GM23338 (cell line): ENCODE data around the gene USP20. TPM values are rescaled to one million over a fixed set of nuclear protein-coding genes. Genes with fewer than 3 reads are reported as not detected.
A peak's percentile ranks its signal among the peaks of the same experiment; 100 is the strongest.

Source experiments
- ATAC-seq: fragments of 200-7000 bp; cut with Tn5 transposase; 3 replicates; pipeline ENCODE4 v1.9.1; 2020
- DNase-seq: peaks from one replicate; pipeline ENCODE4 v3.0.0-alpha.2; 2015; ENCODE audit warnings: low spot score
- H2AFZ ChIP-seq: fragments of 200-600 bp; sonication (generic); 2 replicates; pipeline ENCODE4 v1.8.0; 2016; ENCODE audit warnings: antibody characterized with exemption, mild to moderate bottlenecking, moderate library complexity
- H3F3A ChIP-seq: fragments of 200-600 bp; sonication (generic); replicated peaks from 2 replicates; pipeline ENCODE4 v1.8.0; 2017; ENCODE audit warnings: antibody characterized with exemption, mixed run types, low read depth
- H3K27ac ChIP-seq: fragments of 200-600 bp; sonication (generic); 2 replicates; pipeline ENCODE4 v1.6.1; 2016; ENCODE audit warnings: low read depth
- H3K27me3 ChIP-seq: fragments of 200-600 bp; sonication (generic); 2 replicates; pipeline ENCODE4 v1.8.0; 2016; ENCODE audit warnings: mild to moderate bottlenecking, mixed run types, moderate library complexity; ENCODE audit not compliant: insufficient read depth
- H3K36me3 ChIP-seq: fragments of 200-600 bp; sonication (generic); 2 replicates; pipeline ENCODE4 v1.8.0; 2016; ENCODE audit warnings: mild to moderate bottlenecking; ENCODE audit not compliant: insufficient read depth
- H3K4me1 ChIP-seq: fragments of 200-600 bp; sonication (generic); 2 replicates; pipeline ENCODE4 v1.8.0; 2016; ENCODE audit warnings: mild to moderate bottlenecking, moderate library complexity; ENCODE audit not compliant: insufficient read depth
- H3K4me2 ChIP-seq: fragments of 200-600 bp; sonication (generic); 2 replicates; pipeline ENCODE4 v1.7.1; 2017; ENCODE audit warnings: mixed run types
- H3K4me3 ChIP-seq: fragments of 200-600 bp; sonication (generic); 2 replicates; pipeline ENCODE4 v1.6.1; 2016; ENCODE audit warnings: mixed run types
- H3K79me2 ChIP-seq: fragments of 200-600 bp; sonication (generic); replicated peaks from 2 replicates; pipeline ENCODE4 v1.8.0; 2017; ENCODE audit warnings: mild to moderate bottlenecking; ENCODE audit not compliant: insufficient read depth
- H3K9me2 ChIP-seq: fragments of 200-600 bp; sonication (generic); 2 replicates; pipeline ENCODE4 v1.8.0; 2017; ENCODE audit not compliant: insufficient read depth
- H4K20me1 ChIP-seq: fragments of 200-600 bp; sonication (generic); replicated peaks from 2 replicates; pipeline ENCODE4 v1.8.0; 2017; ENCODE audit warnings: mild to moderate bottlenecking; ENCODE audit not compliant: insufficient read depth
- H3K27ac Mint-ChIP-seq: 2 replicates; pipeline ENCODE4 v1.8.0; 2020; ENCODE audit warnings: inconsistent platforms, mild to moderate bottlenecking, moderate library complexity, mixed read lengths
- H3K27me3 Mint-ChIP-seq: 3 replicates; pipeline ENCODE4 v1.8.0; 2022; ENCODE audit warnings: low read depth, mild to moderate bottlenecking, moderate library complexity, mixed read lengths, inconsistent platforms; ENCODE audit not compliant: insufficient read depth, poor library complexity
- H3K36me3 Mint-ChIP-seq: 3 replicates; pipeline ENCODE4 v1.8.0; 2021; ENCODE audit warnings: low read depth, mild to moderate bottlenecking, inconsistent platforms, moderate library complexity, mixed read lengths
- H3K4me1 Mint-ChIP-seq: 3 replicates; pipeline ENCODE4 v1.8.0; 2020; ENCODE audit warnings: mild to moderate bottlenecking, inconsistent platforms, mixed read lengths
- H3K4me3 Mint-ChIP-seq: 3 replicates; pipeline ENCODE4 v1.8.0; 2021; ENCODE audit warnings: moderate library complexity, mild to moderate bottlenecking, inconsistent platforms, mixed read lengths
- H3K9me3 Mint-ChIP-seq: 3 replicates; pipeline ENCODE4 v1.8.0; 2020; ENCODE audit warnings: moderate library complexity, mild to moderate bottlenecking, inconsistent platforms, mixed read lengths
- CREB1 ChIP-seq: fragments of 250-450 bp; sonication (Bioruptor Pico); IDR thresholded peaks from 2 replicates; pipeline ENCODE4 v1.5.0; 2020; ENCODE audit warnings: low read depth, mild to moderate bottlenecking, moderate library complexity
- EZH2 ChIP-seq: fragments of 200-600 bp; sonication (generic); IDR thresholded peaks from one replicate; pipeline ENCODE4 v1.8.0; 2017; ENCODE audit warnings: antibody characterized with exemption, mild to moderate bottlenecking, low read depth; ENCODE audit not compliant: unreplicated experiment
- EZH2phosphoT487 ChIP-seq: fragments of 200-600 bp; sonication (generic); IDR thresholded peaks from one replicate; pipeline ENCODE4 v1.8.1; 2018; ENCODE audit warnings: antibody characterized with exemption; ENCODE audit not compliant: unreplicated experiment
- JUNB ChIP-seq: IDR thresholded peaks from one replicate; pipeline ENCODE4 v1.6.1; 2016; ENCODE audit warnings: antibody characterized with exemption; ENCODE audit not compliant: unreplicated experiment
- NANOG ChIP-seq: IDR thresholded peaks from 2 replicates; pipeline ENCODE4 v1.6.1; 2016; ENCODE audit warnings: antibody characterized with exemption, borderline replicate concordance
- POLR2AphosphoS5 ChIP-seq: IDR thresholded peaks from 2 replicates; pipeline ENCODE4 v1.6.1; 2016; ENCODE audit warnings: antibody characterized with exemption, low read depth
- polyA plus RNA-seq: library from polyadenylated mRNA; unstranded; fragments of >200 nt; fragmentation: Nextera tagmentation; extraction: Ambion mirVana; gene quantifications from 2 replicates; pipeline ENCODE4 v1.2.1, GENCODE V29; 2016
- total RNA-seq: library from RNA; depleted of rRNA; stranded (reverse); fragments of >200 nt; shearing (Covaris generic); gene quantifications from 2 replicates; pipeline ENCODE4 v1.2.3, GENCODE V29; 2014
- TF ChIP-seq, protein P1 (sequence below): fragments of 250-450 bp; sonication (Bioruptor Pico); IDR thresholded peaks from 2 replicates; pipeline ENCODE4 v1.5.0; 2020; ENCODE audit warnings: mild to moderate bottlenecking, moderate library complexity
- TF ChIP-seq, protein P2 (sequence below): IDR thresholded peaks from one replicate; pipeline ENCODE4 v1.6.1; 2018; ENCODE audit warnings: antibody characterized with exemption; ENCODE audit not compliant: unreplicated experiment

The USP20 gene
- total and polyA plus RNA-seq, 2 experiments from 2014 or later: 10.4 to 13.0 TPM

DNA sequence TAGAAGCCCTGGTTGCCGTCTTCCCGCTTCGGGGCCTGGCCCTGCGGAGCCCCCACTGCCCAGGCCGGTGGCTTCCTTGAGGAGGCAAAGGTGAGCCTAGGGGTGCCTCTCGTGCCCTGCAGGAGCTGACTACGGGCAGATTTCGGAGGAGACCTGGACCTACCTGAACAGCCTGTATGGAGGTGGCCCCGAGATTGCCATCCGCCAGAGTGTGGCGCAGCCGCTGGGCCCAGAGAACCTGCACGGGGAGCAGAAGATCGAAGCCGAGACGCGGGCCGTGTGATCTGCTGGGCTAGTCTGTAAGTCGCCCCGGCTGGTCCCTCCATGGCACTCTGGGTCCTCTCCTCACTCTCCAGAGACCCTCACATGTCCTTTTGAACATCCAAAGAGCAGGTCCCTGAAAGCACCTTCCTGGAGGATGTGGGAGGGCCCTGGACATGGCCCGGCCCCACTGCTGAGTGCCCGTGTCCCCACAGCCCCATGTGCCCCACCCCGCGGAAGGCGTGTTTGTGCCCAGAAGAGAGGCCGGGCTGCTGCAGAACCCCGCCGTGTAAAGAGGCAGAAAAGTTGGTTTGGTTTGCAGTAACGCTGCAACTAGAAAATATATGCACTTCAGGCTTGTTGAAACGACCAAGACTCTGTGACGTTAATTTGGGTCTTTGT lies 44.9 kb downstream of the USP20 start (continued):
- TF ChIP-seq, protein P1, sequence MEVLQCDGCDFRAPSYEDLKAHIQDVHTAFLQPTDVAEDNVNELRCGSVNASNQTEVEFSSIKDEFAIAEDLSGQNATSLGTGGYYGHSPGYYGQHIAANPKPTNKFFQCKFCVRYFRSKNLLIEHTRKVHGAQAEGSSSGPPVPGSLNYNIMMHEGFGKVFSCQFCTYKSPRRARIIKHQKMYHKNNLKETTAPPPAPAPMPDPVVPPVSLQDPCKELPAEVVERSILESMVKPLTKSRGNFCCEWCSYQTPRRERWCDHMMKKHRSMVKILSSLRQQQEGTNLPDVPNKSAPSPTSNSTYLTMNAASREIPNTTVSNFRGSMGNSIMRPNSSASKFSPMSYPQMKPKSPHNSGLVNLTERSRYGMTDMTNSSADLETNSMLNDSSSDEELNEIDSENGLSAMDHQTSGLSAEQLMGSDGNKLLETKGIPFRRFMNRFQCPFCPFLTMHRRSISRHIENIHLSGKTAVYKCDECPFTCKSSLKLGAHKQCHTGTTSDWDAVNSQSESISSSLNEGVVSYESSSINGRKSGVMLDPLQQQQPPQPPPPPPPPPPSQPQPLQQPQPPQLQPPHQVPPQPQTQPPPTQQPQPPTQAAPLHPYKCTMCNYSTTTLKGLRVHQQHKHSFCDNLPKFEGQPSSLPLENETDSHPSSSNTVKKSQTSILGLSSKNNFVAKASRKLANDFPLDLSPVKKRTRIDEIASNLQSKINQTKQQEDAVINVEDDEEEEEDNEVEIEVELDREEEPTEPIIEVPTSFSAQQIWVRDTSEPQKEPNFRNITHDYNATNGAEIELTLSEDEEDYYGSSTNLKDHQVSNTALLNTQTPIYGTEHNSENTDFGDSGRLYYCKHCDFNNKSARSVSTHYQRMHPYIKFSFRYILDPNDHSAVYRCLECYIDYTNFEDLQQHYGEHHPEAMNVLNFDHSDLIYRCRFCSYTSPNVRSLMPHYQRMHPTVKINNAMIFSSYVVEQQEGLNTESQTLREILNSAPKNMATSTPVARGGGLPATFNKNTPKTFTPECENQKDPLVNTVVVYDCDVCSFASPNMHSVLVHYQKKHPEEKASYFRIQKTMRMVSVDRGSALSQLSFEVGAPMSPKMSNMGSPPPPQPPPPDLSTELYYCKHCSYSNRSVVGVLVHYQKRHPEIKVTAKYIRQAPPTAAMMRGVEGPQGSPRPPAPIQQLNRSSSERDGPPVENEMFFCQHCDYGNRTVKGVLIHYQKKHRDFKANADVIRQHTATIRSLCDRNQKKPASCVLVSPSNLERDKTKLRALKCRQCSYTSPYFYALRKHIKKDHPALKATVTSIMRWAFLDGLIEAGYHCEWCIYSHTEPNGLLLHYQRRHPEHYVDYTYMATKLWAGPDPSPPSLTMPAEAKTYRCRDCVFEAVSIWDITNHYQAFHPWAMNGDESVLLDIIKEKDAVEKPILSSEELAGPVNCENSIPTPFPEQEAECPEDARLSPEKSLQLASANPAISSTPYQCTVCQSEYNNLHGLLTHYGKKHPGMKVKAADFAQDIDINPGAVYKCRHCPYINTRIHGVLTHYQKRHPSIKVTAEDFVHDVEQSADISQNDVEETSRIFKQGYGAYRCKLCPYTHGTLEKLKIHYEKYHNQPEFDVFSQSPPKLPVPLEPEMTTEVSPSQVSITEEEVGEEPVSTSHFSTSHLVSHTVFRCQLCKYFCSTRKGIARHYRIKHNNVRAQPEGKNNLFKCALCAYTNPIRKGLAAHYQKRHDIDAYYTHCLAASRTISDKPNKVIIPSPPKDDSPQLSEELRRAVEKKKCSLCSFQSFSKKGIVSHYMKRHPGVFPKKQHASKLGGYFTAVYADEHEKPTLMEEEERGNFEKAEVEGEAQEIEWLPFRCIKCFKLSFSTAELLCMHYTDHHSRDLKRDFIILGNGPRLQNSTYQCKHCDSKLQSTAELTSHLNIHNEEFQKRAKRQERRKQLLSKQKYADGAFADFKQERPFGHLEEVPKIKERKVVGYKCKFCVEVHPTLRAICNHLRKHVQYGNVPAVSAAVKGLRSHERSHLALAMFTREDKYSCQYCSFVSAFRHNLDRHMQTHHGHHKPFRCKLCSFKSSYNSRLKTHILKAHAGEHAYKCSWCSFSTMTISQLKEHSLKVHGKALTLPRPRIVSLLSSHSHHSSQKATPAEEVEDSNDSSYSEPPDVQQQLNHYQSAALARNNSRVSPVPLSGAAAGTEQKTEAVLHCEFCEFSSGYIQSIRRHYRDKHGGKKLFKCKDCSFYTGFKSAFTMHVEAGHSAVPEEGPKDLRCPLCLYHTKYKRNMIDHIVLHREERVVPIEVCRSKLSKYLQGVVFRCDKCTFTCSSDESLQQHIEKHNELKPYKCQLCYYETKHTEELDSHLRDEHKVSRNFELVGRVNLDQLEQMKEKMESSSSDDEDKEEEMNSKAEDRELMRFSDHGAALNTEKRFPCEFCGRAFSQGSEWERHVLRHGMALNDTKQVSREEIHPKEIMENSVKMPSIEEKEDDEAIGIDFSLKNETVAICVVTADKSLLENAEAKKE: no peak
- TF ChIP-seq JUNB (no peak), POLR2AphosphoS5 (no peak), NANOG (no peak), CREB1 (CRISPR knock-in tag) (no peak)

DNA sequence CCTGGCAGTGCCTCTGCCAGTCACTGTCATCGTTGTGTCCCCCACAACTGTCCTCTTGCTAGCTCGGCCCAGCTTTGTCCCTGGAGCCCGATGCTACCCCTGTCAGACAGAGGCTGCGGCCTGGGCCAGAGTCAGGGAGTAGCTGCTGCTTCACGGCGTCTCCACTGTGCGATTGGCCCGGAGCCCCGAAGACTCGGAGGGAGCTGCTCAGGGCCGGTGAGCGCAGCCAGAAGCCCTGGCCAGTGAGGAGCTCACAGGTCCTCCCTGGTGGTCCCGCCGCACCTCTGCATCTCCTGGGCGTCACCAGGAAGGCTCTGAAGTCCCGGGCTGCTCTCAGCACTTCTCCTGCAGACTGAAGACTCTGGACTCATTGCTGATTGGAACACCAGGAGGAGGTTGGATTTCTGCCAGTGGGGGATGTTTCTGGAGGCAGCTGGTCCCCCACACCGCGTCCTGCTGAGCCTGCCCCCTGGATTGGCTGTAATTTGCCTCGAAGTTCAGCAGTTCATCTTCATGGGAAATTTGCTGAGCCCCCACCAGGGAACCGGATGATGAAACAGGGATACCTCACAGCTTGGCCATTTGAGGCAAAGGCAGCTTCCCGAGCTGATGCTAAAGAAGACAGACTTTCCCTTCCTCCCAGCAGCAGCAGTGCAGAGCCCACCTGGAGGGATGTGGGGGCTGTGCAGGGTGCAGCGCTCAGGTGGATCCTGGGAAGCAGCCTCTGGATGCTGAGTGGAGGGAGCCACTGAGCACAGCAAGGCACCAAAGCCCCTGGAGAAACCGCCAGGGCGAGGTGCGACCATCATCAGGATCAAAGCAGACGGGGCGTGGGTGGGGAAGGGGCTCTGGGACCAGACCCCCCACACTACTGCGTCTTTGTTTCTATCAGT lies 45.6 kb downstream of the USP20 start:
- peaks cover 8% of the 10 kb centered on the region for H3F3A ChIP-seq
- H3K4me2 ChIP-seq: no peak overlapping the region
- H3K4me1 ChIP-seq: peaks cover 18% of the 10 kb centered on the region
- H2AFZ ChIP-seq: no peak overlapping the region
- H4K20me1 ChIP-seq: no peaks in the 10 kb centered on the region
- H3K9me2 ChIP-seq: no peaks in the 10 kb centered on the region
- no peak overlapping the region for H3K4me3 Mint-ChIP-seq
- no peak overlapping the region for H3K4me3 ChIP-seq
- H3K27ac Mint-ChIP-seq: peak overlapping the region; percentile 77; the same call in 1 of the 2 replicates
- DNase-seq: peak; percentile 61
- no peak overlapping the region; the same call in 1 of the 2 replicates for H3K27ac ChIP-seq
- H3K27me3 ChIP-seq: no peaks in the 10 kb centered on the region
- no peaks in the 10 kb centered on the region for H3K36me3 ChIP-seq
- peaks cover 30% of the 10 kb centered on the region for H3K4me1 Mint-ChIP-seq
- no peaks in the 10 kb centered on the region for H3K36me3 Mint-ChIP-seq
- no peaks in the 10 kb centered on the region for H3K79me2 ChIP-seq
- H3K27me3 Mint-ChIP-seq: peaks cover 17% of the 10 kb centered on the region
- no peaks in the 10 kb centered on the region for H3K9me3 Mint-ChIP-seq
- ATAC-seq: peak; percentile 7; the same call in 2 of the 3 replicates
- TF ChIP-seq, protein P2, sequence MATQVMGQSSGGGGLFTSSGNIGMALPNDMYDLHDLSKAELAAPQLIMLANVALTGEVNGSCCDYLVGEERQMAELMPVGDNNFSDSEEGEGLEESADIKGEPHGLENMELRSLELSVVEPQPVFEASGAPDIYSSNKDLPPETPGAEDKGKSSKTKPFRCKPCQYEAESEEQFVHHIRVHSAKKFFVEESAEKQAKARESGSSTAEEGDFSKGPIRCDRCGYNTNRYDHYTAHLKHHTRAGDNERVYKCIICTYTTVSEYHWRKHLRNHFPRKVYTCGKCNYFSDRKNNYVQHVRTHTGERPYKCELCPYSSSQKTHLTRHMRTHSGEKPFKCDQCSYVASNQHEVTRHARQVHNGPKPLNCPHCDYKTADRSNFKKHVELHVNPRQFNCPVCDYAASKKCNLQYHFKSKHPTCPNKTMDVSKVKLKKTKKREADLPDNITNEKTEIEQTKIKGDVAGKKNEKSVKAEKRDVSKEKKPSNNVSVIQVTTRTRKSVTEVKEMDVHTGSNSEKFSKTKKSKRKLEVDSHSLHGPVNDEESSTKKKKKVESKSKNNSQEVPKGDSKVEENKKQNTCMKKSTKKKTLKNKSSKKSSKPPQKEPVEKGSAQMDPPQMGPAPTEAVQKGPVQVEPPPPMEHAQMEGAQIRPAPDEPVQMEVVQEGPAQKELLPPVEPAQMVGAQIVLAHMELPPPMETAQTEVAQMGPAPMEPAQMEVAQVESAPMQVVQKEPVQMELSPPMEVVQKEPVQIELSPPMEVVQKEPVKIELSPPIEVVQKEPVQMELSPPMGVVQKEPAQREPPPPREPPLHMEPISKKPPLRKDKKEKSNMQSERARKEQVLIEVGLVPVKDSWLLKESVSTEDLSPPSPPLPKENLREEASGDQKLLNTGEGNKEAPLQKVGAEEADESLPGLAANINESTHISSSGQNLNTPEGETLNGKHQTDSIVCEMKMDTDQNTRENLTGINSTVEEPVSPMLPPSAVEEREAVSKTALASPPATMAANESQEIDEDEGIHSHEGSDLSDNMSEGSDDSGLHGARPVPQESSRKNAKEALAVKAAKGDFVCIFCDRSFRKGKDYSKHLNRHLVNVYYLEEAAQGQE: no peak
- TF ChIP-seq EZH2 (no peak), EZH2phosphoT487 (no peak)
